Panc1 (cell line): ENCODE measurements around the gene ZNF462. TPM values are rescaled to one million over a fixed set of nuclear protein-coding genes. Genes with fewer than 3 reads are reported as not detected.

Source experiments
- ATAC-seq: fragments of 200-7000 bp; cut with Tn5 transposase; 2 replicates; pipeline ENCODE4 v1.9.1; 2020; ENCODE audit warnings: mild to moderate bottlenecking, moderate library complexity
- BruUV-seq: library from RNA; stranded (reverse); fragments of 400-500 nt; replicated peaks from 2 replicates; lab custom pipeline; 2021; lab: Mats Ljungman, UMichigan
- CTCF ChIA-PET: fragments of 300-600 bp; sonication (Branson Sonifier 250); formaldehyde crosslinking; loops from one replicate; lab custom pipeline; 2022; ENCODE audit warnings: antibody characterized with exemption; lab: Charles Lee
- POLR2A ChIA-PET: fragments of 300-600 bp; sonication (Branson Sonifier 250); formaldehyde crosslinking; loops from one replicate; lab custom pipeline; 2022; ENCODE audit warnings: antibody characterized with exemption; lab: Charles Lee
- DNase-seq: peaks from one replicate; pipeline ENCODE4 v3.0.0-alpha.2; 2010; ENCODE audit warnings: low read depth, low spot score
- H3K27ac ChIP-seq: 2 replicates; pipeline ENCODE4 v1.5.1; 2011; ENCODE audit warnings: mild to moderate bottlenecking, low read length, inconsistent platforms
- H3K27me3 ChIP-seq: fragments of 200-500 bp; sonication (Bioruptor generic); 2 replicates; pipeline ENCODE4 v1.6.0; 2014; ENCODE audit warnings: low read length, inconsistent platforms; ENCODE audit not compliant: control insufficient read depth, insufficient read depth
- H3K36me3 ChIP-seq: fragments of 200-500 bp; sonication (Bioruptor generic); 2 replicates; pipeline ENCODE4 v1.5.1; 2014; ENCODE audit warnings: inconsistent platforms, mild to moderate bottlenecking, low read length, moderate library complexity; ENCODE audit not compliant: control insufficient read depth, insufficient read depth
- H3K4me1 ChIP-seq: 2 replicates; pipeline ENCODE4 v1.5.1; 2011; ENCODE audit warnings: inconsistent platforms, mild to moderate bottlenecking, low read length, moderate library complexity; ENCODE audit not compliant: control insufficient read depth, insufficient read depth
- H3K4me3 ChIP-seq, 2 experiments: 2 replicates each; pipeline ENCODE4 v1.5.1; 2011 to 2012; ENCODE audit warnings: low read depth in 2 of 2, low read length in 2 of 2, mild to moderate bottlenecking in 2 of 2, inconsistent platforms in 1 of 2, moderate library complexity in 1 of 2
- H3K9me3 ChIP-seq: fragments of 200-500 bp; sonication (Bioruptor generic); 2 replicates; pipeline ENCODE4 v1.5.1; 2014; ENCODE audit warnings: low read depth, mild to moderate bottlenecking, inconsistent platforms, low read length, moderate library complexity; ENCODE audit not compliant: control insufficient read depth, insufficient read depth
- POLR2AphosphoS5 ChIP-seq: IDR thresholded peaks from 2 replicates; pipeline ENCODE4 v1.6.1; 2012; ENCODE audit warnings: mild to moderate bottlenecking, low read depth, low read length, moderate library complexity
- SIN3A ChIP-seq: IDR thresholded peaks from 2 replicates; pipeline ENCODE4 v1.6.1; 2012; ENCODE audit warnings: low read depth, mild to moderate bottlenecking, low read length, moderate library complexity, borderline replicate concordance; ENCODE audit not compliant: insufficient read depth
- TCF7L2 ChIP-seq: IDR thresholded peaks from 2 replicates; pipeline ENCODE4 v1.6.1; 2011; ENCODE audit warnings: mild to moderate bottlenecking, low read depth, low read length, inconsistent platforms
- in situ Hi-C: cut with HindIII; loops from 2 replicates; pipeline ENCODE4 v1.10.0; 2016; ENCODE audit warnings: low sequenced_read_pairs, low pct_unique_long_range_greater_than_20kb
- intact Hi-C: fragments of 100-400 bp; cut with micrococcal nuclease; formaldehyde crosslinking; loops from one replicate; pipeline ENCODE4 v1.10.0; 2022; ENCODE audit not compliant: unreplicated experiment
- total RNA-seq: library from RNA; stranded (reverse); gene quantifications from one replicate; pipeline ENCODE4 v1.2.1, GENCODE V29; 2021; ENCODE audit not compliant: unreplicated experiment
- TF ChIP-seq, protein P1 (sequence below), 2 experiments: IDR thresholded peaks; 2 replicates each; pipeline ENCODE4 v1.6.1; 2011 to 2012; ENCODE audit warnings: low read depth in 2 of 2, control low read depth in 1 of 2, low read length in 1 of 2, mild to moderate bottlenecking in 1 of 2, moderate library complexity in 1 of 2; ENCODE audit not compliant: insufficient read depth in 1 of 2
- TF ChIP-seq, protein P2 (sequence below): fragments of 450-650 bp; IDR thresholded peaks from 2 replicates; pipeline ENCODE4 v1.5.1; 2017; ENCODE audit warnings: mild to moderate bottlenecking

The ZNF462 gene
- total RNA-seq, 1 experiment from 2014 or later: 34.8 TPM

DNA sequence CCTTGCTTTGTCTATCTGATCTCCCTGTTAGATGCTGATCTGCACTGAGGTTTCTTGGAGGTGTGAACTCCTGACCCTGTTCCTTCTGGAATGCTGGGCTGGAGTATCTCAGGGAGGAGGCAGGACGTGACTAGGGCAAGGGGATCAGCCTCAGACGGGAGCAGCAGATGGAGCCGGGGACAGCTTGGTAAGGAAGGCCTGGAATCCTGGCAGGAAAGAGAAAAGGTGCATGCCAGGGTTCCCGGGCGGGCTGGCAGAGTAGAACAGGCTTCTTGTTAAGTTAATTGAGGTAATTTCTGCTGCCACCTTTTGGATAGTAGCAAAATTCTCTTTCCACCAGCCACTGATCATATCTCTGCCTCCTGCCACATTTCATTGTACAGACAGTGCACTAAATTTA lies 180.9 kb downstream of the ZNF462 start:
- BruUV-seq: no TSS peak
- ChIA-PET CTCF (no interaction called here), POLR2A (no interaction called here)
- Histone ChIP-seq H3K4me1 (no peaks in the 10 kb centered on the region), H3K36me3 (no peaks in the 10 kb centered on the region), H3K4me3 (no peak overlapping the region), H3K27me3 (no peaks in the 10 kb centered on the region), H3K9me3 (no peaks in the 10 kb centered on the region), H3K27ac (no peak overlapping the region)
- in situ Hi-C loops (no loop called here), intact Hi-C loops (no loop called here)
- DNase-seq (no peak), ATAC-seq (no peak)
- no peak for TF ChIP-seq TCF7L2
- TF ChIP-seq POLR2AphosphoS5: no peak
- TF ChIP-seq SIN3A: no peak
- TF ChIP-seq, protein P1, sequence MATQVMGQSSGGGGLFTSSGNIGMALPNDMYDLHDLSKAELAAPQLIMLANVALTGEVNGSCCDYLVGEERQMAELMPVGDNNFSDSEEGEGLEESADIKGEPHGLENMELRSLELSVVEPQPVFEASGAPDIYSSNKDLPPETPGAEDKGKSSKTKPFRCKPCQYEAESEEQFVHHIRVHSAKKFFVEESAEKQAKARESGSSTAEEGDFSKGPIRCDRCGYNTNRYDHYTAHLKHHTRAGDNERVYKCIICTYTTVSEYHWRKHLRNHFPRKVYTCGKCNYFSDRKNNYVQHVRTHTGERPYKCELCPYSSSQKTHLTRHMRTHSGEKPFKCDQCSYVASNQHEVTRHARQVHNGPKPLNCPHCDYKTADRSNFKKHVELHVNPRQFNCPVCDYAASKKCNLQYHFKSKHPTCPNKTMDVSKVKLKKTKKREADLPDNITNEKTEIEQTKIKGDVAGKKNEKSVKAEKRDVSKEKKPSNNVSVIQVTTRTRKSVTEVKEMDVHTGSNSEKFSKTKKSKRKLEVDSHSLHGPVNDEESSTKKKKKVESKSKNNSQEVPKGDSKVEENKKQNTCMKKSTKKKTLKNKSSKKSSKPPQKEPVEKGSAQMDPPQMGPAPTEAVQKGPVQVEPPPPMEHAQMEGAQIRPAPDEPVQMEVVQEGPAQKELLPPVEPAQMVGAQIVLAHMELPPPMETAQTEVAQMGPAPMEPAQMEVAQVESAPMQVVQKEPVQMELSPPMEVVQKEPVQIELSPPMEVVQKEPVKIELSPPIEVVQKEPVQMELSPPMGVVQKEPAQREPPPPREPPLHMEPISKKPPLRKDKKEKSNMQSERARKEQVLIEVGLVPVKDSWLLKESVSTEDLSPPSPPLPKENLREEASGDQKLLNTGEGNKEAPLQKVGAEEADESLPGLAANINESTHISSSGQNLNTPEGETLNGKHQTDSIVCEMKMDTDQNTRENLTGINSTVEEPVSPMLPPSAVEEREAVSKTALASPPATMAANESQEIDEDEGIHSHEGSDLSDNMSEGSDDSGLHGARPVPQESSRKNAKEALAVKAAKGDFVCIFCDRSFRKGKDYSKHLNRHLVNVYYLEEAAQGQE (IDR thresholded peaks at IDR 0.05; ENCODE audit: insufficient read depth in 1 of 2, low read depth in 2 of 2, low read length in 1 of 2): no peak
- TF ChIP-seq, protein P2, sequence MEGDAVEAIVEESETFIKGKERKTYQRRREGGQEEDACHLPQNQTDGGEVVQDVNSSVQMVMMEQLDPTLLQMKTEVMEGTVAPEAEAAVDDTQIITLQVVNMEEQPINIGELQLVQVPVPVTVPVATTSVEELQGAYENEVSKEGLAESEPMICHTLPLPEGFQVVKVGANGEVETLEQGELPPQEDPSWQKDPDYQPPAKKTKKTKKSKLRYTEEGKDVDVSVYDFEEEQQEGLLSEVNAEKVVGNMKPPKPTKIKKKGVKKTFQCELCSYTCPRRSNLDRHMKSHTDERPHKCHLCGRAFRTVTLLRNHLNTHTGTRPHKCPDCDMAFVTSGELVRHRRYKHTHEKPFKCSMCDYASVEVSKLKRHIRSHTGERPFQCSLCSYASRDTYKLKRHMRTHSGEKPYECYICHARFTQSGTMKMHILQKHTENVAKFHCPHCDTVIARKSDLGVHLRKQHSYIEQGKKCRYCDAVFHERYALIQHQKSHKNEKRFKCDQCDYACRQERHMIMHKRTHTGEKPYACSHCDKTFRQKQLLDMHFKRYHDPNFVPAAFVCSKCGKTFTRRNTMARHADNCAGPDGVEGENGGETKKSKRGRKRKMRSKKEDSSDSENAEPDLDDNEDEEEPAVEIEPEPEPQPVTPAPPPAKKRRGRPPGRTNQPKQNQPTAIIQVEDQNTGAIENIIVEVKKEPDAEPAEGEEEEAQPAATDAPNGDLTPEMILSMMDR: no peak

DNA sequence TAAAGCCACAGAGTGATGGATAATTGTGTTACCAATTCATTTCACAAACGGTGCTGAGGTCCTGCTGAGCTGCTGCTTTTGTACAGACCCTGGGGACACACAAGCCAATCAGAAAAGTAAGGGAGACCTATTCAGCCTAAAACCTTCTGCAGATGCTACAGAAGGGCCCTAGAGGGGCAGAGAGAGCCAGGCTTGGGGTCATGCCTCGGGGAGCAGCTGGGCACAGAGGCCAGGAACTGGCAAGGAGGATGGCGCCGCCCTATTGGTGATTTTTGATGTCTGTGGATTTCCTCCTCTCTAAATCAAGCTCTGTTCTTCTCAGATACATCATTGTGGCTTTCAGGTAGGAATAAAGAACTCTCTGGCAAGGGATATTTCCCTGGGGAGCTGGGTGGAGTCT lies 181.9 kb downstream of the ZNF462 start:
- TF ChIP-seq, protein P2: peak; percentile 21
- TF ChIP-seq, protein P1 (IDR thresholded peaks at IDR 0.05; ENCODE audit: insufficient read depth in 1 of 2, low read depth in 2 of 2, low read length in 1 of 2): no peak
- TF ChIP-seq POLR2AphosphoS5 (no peak), TCF7L2 (no peak), SIN3A (no peak)
- Histone ChIP-seq H3K4me1 (no peaks in the 10 kb centered on the region), H3K9me3 (no peaks in the 10 kb centered on the region), H3K27me3 (no peaks in the 10 kb centered on the region), H3K4me3 (no peak overlapping the region), H3K27ac (no peak overlapping the region), H3K36me3 (no peaks in the 10 kb centered on the region)
- DNase-seq (no peak), ATAC-seq (no peak)
- ChIA-PET POLR2A (interaction anchor here (0.7 kb wide), 1 partner anchor 461 kb away, joined by 3 read pairs; no protein-coding TSS in a partner anchor), CTCF (no interaction called here)
- intact Hi-C loops: no loop called here
- in situ Hi-C loops: no loop called here
- no TSS peak for BruUV-seq
